Measurements from ENCODE around the gene GLCE. TPM values are rescaled to one million over a fixed set of nuclear protein-coding genes. Genes with fewer than 3 reads are reported as not detected.

Gene GLCE
- total RNA-seq, 1 donor from 2014 or later = 7.8 TPM

DNA sequence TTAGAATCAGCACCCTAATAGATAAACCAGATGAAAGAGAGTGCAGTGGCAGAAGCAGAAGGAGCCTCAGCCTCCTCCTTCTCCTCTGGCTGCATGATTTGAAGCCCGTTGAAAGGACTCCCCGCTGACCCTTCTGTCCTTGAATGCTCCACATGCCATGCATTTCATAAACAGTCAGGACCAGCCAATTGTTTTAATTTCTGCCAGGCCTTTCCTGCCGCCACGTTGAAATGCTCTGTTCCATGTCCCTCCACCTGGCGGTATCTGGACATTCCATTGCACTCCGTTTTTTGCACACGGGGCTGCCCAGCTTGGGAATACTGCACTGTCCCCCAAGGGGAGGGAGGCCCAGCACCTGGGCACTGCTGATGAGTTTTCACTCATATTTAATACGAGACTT lies 35.2 kb upstream of the GLCE start:
- TF ChIP-seq, protein P1, sequence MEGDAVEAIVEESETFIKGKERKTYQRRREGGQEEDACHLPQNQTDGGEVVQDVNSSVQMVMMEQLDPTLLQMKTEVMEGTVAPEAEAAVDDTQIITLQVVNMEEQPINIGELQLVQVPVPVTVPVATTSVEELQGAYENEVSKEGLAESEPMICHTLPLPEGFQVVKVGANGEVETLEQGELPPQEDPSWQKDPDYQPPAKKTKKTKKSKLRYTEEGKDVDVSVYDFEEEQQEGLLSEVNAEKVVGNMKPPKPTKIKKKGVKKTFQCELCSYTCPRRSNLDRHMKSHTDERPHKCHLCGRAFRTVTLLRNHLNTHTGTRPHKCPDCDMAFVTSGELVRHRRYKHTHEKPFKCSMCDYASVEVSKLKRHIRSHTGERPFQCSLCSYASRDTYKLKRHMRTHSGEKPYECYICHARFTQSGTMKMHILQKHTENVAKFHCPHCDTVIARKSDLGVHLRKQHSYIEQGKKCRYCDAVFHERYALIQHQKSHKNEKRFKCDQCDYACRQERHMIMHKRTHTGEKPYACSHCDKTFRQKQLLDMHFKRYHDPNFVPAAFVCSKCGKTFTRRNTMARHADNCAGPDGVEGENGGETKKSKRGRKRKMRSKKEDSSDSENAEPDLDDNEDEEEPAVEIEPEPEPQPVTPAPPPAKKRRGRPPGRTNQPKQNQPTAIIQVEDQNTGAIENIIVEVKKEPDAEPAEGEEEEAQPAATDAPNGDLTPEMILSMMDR (IDR thresholded peaks at IDR 0.05; ENCODE audit: borderline replicate concordance) = no peak
- no peaks in the 10 kb centered on the region for H3K36me3 ChIP-seq
- intact Hi-C loops (cut with micrococcal nuclease) = no loop called here
- H3K9me3 ChIP-seq (replicated peaks) = no peaks in the 10 kb centered on the region
- peaks cover 19% of the 10 kb centered on the region for H3K4me1 ChIP-seq
- H3K27ac ChIP-seq (replicated peaks) = no peak overlapping the region
- no peaks in the 10 kb centered on the region for H3K27me3 ChIP-seq (ENCODE audit: low read depth)
- H3K4me3 ChIP-seq = no peak overlapping the region
- DNase-seq = no peak

DNA sequence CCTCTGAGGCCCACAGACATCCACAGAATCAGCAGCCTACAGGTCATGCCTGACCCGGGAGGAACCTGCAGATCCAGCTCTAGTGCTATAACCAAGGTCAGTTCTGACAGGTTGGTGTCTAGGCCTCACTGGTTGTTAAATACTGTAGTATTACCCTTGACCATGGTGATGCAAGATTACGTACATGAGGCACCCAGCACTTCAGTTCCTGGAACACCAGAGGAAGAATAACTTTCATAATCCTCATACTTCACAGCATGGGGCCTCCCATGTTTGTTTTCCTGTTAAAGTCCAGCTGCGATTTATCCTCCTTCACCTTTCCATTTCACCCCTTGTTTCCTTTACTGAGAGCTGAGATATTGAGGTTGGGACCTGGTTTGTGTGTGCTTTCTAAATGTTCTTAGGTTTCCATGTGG lies 34.4 kb upstream of the GLCE start:
- no peak for DNase-seq
- TF ChIP-seq, protein P1 (IDR thresholded peaks at IDR 0.05; ENCODE audit: borderline replicate concordance) = no peak
- Histone ChIP-seq H3K36me3 (no peaks in the 10 kb centered on the region), H3K4me1 (peaks cover 19% of the 10 kb centered on the region), H3K4me3 (no peak overlapping the region), H3K9me3 (replicated peaks) (no peaks in the 10 kb centered on the region), H3K27ac (replicated peaks) (no peak overlapping the region), H3K27me3 (ENCODE audit: low read depth) (no peaks in the 10 kb centered on the region)
- intact Hi-C loops (cut with micrococcal nuclease) = no loop called here

DNA sequence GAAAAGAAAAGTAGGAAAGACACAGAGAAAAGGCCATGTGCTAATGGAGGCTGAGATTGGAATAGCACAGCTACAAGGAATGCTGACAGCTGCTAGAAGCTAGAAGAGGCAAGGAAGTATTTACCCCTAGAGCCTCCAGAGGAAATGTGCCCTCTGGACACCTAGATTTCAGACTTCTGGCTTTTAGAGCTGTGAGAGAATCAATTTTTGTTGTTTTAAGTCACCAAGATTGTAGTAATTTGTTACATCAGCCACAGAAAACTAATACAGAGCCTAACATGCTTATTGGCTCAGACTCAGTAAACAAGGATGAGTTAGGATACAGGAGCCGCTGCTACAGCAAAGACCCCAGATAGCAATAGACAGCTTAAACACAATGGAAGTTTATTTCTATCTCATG lies 33.1 kb upstream of the GLCE start:
- intact Hi-C loops (cut with micrococcal nuclease) = no loop called here
- Histone ChIP-seq H3K4me3 (no peak overlapping the region), H3K36me3 (no peaks in the 10 kb centered on the region), H3K4me1 (peaks cover 19% of the 10 kb centered on the region), H3K27me3 (ENCODE audit: low read depth) (no peaks in the 10 kb centered on the region), H3K9me3 (replicated peaks) (no peaks in the 10 kb centered on the region), H3K27ac (replicated peaks) (no peak overlapping the region)
- TF ChIP-seq, protein P1 (IDR thresholded peaks at IDR 0.05; ENCODE audit: borderline replicate concordance) = no peak
- no peak for DNase-seq

DNA sequence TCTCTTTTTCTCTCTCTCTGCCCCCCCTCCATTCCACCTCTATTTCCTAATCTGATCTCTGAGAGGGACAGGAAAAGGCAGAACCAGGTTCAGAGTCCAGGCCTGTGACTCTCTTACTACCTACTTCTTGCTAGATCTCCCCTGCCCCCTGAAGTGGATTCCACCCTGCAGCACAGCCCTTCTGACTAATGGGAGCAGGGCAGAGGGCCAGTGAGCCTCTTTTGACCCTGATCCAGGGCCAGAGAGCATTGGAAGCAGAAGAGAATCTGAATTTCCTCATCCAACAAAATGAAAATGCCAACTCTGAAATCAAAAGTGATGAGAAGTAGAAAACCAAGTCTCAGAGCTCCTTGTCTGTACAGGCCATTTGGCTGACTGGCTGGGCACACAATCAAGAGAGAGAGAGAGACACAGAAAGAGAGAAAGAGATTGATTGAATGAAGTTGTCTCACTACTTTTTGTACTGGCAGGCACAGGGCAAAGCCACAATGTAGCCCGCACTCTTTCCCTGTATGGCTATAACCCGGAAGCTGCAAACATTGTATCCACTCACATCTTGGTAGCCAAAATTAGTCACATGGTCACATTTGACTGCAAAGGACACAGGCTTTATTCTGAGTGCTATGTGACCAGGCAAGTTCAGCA lies 31.6 kb upstream of the GLCE start:
- TF ChIP-seq, protein P1 (IDR thresholded peaks at IDR 0.05; ENCODE audit: borderline replicate concordance) = no peak
- intact Hi-C loops (cut with micrococcal nuclease) = no loop called here
- H3K4me1 ChIP-seq = peaks cover 19% of the 10 kb centered on the region
- no peaks in the 10 kb centered on the region for H3K36me3 ChIP-seq
- no peak overlapping the region for H3K4me3 ChIP-seq
- no peaks in the 10 kb centered on the region for H3K27me3 ChIP-seq (ENCODE audit: low read depth)
- DNase-seq = peak; percentile 52
- H3K27ac ChIP-seq (replicated peaks) = peak overlapping the region; percentile 36
- H3K9me3 ChIP-seq (replicated peaks) = no peaks in the 10 kb centered on the region

DNA sequence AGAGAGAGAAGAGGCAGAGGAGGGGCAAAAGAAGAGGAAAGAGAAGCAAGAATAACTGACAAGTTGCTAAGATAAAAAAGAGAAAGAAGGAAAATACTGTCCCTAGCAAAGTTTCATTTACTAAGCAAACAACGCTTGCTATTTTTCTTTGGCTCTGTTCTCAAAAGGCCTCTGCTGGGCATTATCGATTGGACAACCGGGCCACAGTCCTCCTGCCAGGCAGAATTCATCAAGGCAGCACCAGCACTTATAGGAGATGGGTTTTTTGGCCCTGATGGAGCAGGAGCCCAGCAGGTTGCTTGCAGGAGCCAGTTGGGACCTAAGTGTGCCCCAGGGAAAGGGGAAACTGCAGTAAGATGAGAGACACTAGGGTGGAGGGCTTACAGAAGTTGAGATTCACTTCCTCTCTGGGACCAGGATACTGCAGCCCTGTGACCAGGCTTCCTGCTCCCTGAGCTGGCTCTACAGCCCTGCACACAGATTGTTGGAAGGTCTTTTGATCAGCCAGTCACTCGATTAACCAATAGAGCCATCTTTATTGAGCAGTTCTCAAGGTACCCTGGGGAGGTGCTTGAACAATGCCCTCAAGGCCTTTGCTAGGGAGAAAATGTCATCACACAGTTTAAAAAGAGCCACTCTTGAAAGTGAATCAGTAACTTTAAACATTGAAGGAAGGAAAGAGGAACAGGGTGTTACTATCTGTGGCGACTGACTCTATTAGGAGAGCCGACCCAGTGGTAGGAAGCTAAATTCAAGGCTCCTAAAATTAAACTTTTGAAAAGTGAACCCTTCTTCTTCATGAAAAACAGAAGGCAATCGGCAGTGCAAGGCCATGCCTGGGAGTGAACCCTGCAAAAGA lies 28.8 kb upstream of the GLCE start:
- Histone ChIP-seq H3K4me3 (no peak overlapping the region), H3K4me1 (peaks cover 11% of the 10 kb centered on the region), H3K36me3 (no peaks in the 10 kb centered on the region), H3K9me3 (replicated peaks) (no peaks in the 10 kb centered on the region), H3K27me3 (ENCODE audit: low read depth) (peaks cover 2% of the 10 kb centered on the region), H3K27ac (replicated peaks) (peak overlapping the region; percentile 17)
- intact Hi-C loops (cut with micrococcal nuclease) = no loop called here
- no peak for DNase-seq
- TF ChIP-seq, protein P1 (IDR thresholded peaks at IDR 0.05; ENCODE audit: borderline replicate concordance) = no peak
